Left ventricle myocardium superior (tissue), 1 donor: Measurements from ENCODE around the gene ORMDL3. TPM values are rescaled to one million over a fixed set of nuclear protein-coding genes. Genes with fewer than 3 reads are reported as not detected.
"Not testable (repeated sequence)": the region's sequence is repeated elsewhere in the genome, so short reads cannot be mapped to it uniquely, and the experiment has no call there.

ENCODE experiments used
- ATAC-seq: fragments of 200-7000 bp; cut with Tn5 transposase; one replicate; pipeline ENCODE4 v1.9.1; 2020; ENCODE audit warnings: mild to moderate bottlenecking, moderate library complexity
- DNase-seq: peaks from one replicate; pipeline ENCODE4 v3.0.0-alpha.2; 2020
- intact Hi-C: fragments of 100-400 bp; cut with micrococcal nuclease; formaldehyde crosslinking; loops from one replicate; pipeline ENCODE4 v1.11.0; 2022
- total RNA-seq: library from RNA; stranded (reverse); fragmentation: NEBNext Ultra II Directional; extraction: Animal tissue kit (Norgen Biotek cat#: 25700); gene quantifications from one replicate; pipeline ENCODE4 v1.2.1, GENCODE V29; 2021
- donor health status: DM: no; HTN: yes; CAD: no; lungs with severe emphysema.

ORMDL3 gene
- total RNA-seq, 1 donor from 2014 or later: 35.6 TPM

- intact Hi-C loops: no loop called here
- peak; percentile 50 for DNase-seq
Observed at GRCh38 chr17:39951924-39952679, 24.7 kb upstream of the ORMDL3 start.

GRCh38 chr17:39950871-39951348 lies 23.5 kb upstream of the ORMDL3 start:
- DNase-seq (peak; percentile 64), ATAC-seq (no peak)
- intact Hi-C loops: no loop called here

More at GRCh38 chr17:39951924-39952679, 24.7 kb upstream of the ORMDL3 start:
- ATAC-seq: no peak

GRCh38 chr17:39949028-39949427 lies 21.6 kb upstream of the ORMDL3 start:
- ATAC-seq: no peak
- DNase-seq: no peak
- intact Hi-C loops: no loop called here

- intact Hi-C loops, DNase-seq, ATAC-seq: not testable (repeated sequence)
Observed at GRCh38 chr17:39948489-39948828, 21.1 kb upstream of the ORMDL3 start.

GRCh38 chr17:39946551-39947330 lies 19.3 kb upstream of the ORMDL3 start:
- intact Hi-C loops: no loop called here
- DNase-seq (no peak), ATAC-seq (no peak)

- intact Hi-C loops: no loop called here
- ATAC-seq: no peak
- DNase-seq: no peak
Observed at GRCh38 chr17:39944393-39944711, 17.0 kb upstream of the ORMDL3 start.

- ATAC-seq (peak; percentile 29), DNase-seq (peak; percentile 57)
- intact Hi-C loops: no loop called here
Observed at GRCh38 chr17:39943702-39944392, 16.4 kb upstream of the ORMDL3 start.

- peak; percentile 48 for DNase-seq
- ATAC-seq: peak; percentile 74
- intact Hi-C loops: no loop called here
Observed at GRCh38 chr17:39939588-39940419, 12.4 kb upstream of the ORMDL3 start.

- intact Hi-C loops: no loop called here
- ATAC-seq: no peak
- no peak for DNase-seq
Observed at GRCh38 chr17:39939106-39939505, 11.7 kb upstream of the ORMDL3 start.

GRCh38 chr17:39938140-39938869 lies 10.9 kb upstream of the ORMDL3 start:
- no peak for DNase-seq
- intact Hi-C loops: no loop called here

GRCh38 chr17:39937447-39937846 lies 10.0 kb upstream of the ORMDL3 start:
- DNase-seq: no peak
- intact Hi-C loops: no loop called here
- ATAC-seq: no peak

More at GRCh38 chr17:39938140-39938869, 10.9 kb upstream of the ORMDL3 start:
- no peak for ATAC-seq

GRCh38 chr17:39935909-39936308 lies 8.5 kb upstream of the ORMDL3 start:
- DNase-seq: no peak
- no peak for ATAC-seq
- intact Hi-C loops: no loop called here

- ATAC-seq (no peak), DNase-seq (no peak)
- intact Hi-C loops: no loop called here
Observed at GRCh38 chr17:39934324-39934723, 6.9 kb upstream of the ORMDL3 start.

GRCh38 chr17:39933912-39934311 lies 6.5 kb upstream of the ORMDL3 start:
- ATAC-seq: peak; percentile 83
- DNase-seq: peak; percentile 74
- intact Hi-C loops: no loop called here

- no peak for ATAC-seq
- DNase-seq: no peak
- intact Hi-C loops: no loop called here
Observed at GRCh38 chr17:39929646-39930407, 2.4 kb upstream of the ORMDL3 start.

GRCh38 chr17:39928858-39929645 lies 1.7 kb upstream of the ORMDL3 start:
- peak; percentile 54 for ATAC-seq
- no peak for DNase-seq
- intact Hi-C loops: no loop called here
